ENCODE results near the gene ECHS1.
A peak's percentile ranks its signal among the peaks of the same experiment; 100 is the strongest.
"Not testable (repeated sequence)": the region's sequence is repeated elsewhere in the genome, so short reads cannot be mapped to it uniquely, and the experiment has no call there.

Gene ECHS1

GRCh38 chr10:133337370-133337725, 35.8 kb downstream of the ECHS1 start:
- DNase-seq = no peak

GRCh38 chr10:133336577-133337369, 36.4 kb downstream of the ECHS1 start, which contains the start of gene CALY:
TSS of gene CALY (minus strand) at chr10:133336896. CDS start at chr10:133328989, 7,907 bp downstream.
- DNase-seq = no peak

GRCh38 chr10:133336118-133336576, 37.0 kb downstream of the ECHS1 start:
- DNase-seq = no peak

- no peak for DNase-seq
These were observed 37.7 kb downstream of the ECHS1 start for GRCh38 chr10:133335246-133336117.

GRCh38 chr10:133334503-133335245, 38.5 kb downstream of the ECHS1 start:
- DNase-seq = no peak

GRCh38 chr10:133332936-133333699, 40.0 kb downstream of the ECHS1 start:
- no peak for DNase-seq

- DNase-seq = peak; percentile 79
These were observed 43.5 kb downstream of the ECHS1 start for GRCh38 chr10:133329491-133330202.

GRCh38 chr10:133328358-133329343, 44.5 kb downstream of the ECHS1 start:
- no peak for DNase-seq

- DNase-seq = no peak
These were observed 45.4 kb downstream of the ECHS1 start for GRCh38 chr10:133327651-133328357.

GRCh38 chr10:133326745-133327650, 46.2 kb downstream of the ECHS1 start:
- DNase-seq = no peak

- DNase-seq = no peak
These were observed 47.0 kb downstream of the ECHS1 start for GRCh38 chr10:133326223-133326551.

- no peak for DNase-seq
These were observed 47.5 kb downstream of the ECHS1 start for GRCh38 chr10:133325440-133326222.

- no peak for DNase-seq
These were observed 48.3 kb downstream of the ECHS1 start for GRCh38 chr10:133324857-133325260.

GRCh38 chr10:133324198-133324792, 48.9 kb downstream of the ECHS1 start:
- peak; percentile 82 for DNase-seq

- DNase-seq = not testable (repeated sequence)
These were observed 51.0 kb downstream of the ECHS1 start for GRCh38 chr10:133322064-133322709.

GRCh38 chr10:133320852-133321422, 52.2 kb downstream of the ECHS1 start:
- not testable (repeated sequence) for DNase-seq
